OCI-LY3 (cell line): ENCODE data around the gene SECTM1.
A peak's percentile ranks its signal among the peaks of the same experiment; 100 is the strongest.

Experiments
- H2AFZ ChIP-seq: fragments of 200-600, 300-600 bp; shearing (Covaris generic); 2 replicates; pipeline ENCODE4 v1.6.0; 2014; ENCODE audit warnings: antibody characterized with exemption, low read depth, low read length
- H3K27ac ChIP-seq: fragments of 200-600, 300-600 bp; sonication (generic); 2 replicates; pipeline ENCODE4 v1.5.1; 2014; ENCODE audit warnings: mild to moderate bottlenecking, low read length, moderate library complexity, mixed read lengths
- H3K27me3 ChIP-seq: fragments of 200-600, 300-600 bp; sonication (generic); 2 replicates; pipeline ENCODE4 v1.6.1; 2014; ENCODE audit warnings: low read depth, low read length, mixed read lengths
- H3K36me3 ChIP-seq: fragments of 200-600, 300-600 bp; sonication (generic); replicated peaks from 2 replicates; pipeline ENCODE3; 2014; ENCODE audit warnings: low read depth, low read length, mixed read lengths
- H3K4me1 ChIP-seq: fragments of 300-600, 200-600 bp; sonication (generic); 2 replicates; pipeline ENCODE4 v1.6.1; 2014; ENCODE audit warnings: low read length, mixed read lengths
- H3K4me2 ChIP-seq: fragments of 200-600, 300-600 bp; sonication (generic); 2 replicates; pipeline ENCODE4 v1.6.1; 2014; ENCODE audit warnings: low read length, mixed read lengths
- H3K4me3 ChIP-seq: fragments of 300-600, 200-600 bp; sonication (generic); 2 replicates; pipeline ENCODE4 v1.5.1; 2014; ENCODE audit warnings: antibody characterized with exemption, mild to moderate bottlenecking, low read length, moderate library complexity
- H3K79me2 ChIP-seq: fragments of 300-600, 200-600 bp; shearing (Covaris generic); 2 replicates; pipeline ENCODE4 v1.6.1; 2014; ENCODE audit warnings: mild to moderate bottlenecking, low read length, mixed read lengths
- H3K9ac ChIP-seq: fragments of 300-600, 200-600 bp; shearing (Covaris generic); 2 replicates; pipeline ENCODE4 v1.6.0; 2014; ENCODE audit warnings: mild to moderate bottlenecking, low read length, moderate library complexity
- H3K9me3 ChIP-seq: fragments of 200-600, 300-600 bp; shearing (Covaris generic); 2 replicates; pipeline ENCODE4 v1.6.1; 2014; ENCODE audit warnings: low read length, mixed read lengths; ENCODE audit not compliant: insufficient read depth
- H4K20me1 ChIP-seq: fragments of 200-600, 300-600 bp; sonication (generic); 2 replicates; pipeline ENCODE4 v1.6.1; 2016; ENCODE audit warnings: low read length, mixed read lengths; ENCODE audit not compliant: insufficient read depth
- EZH2phosphoT487 ChIP-seq: fragments of 200-600 bp; shearing (Covaris generic); IDR thresholded peaks from 2 replicates; pipeline ENCODE4 v1.6.1; 2018; ENCODE audit warnings: antibody characterized with exemption, mixed run types, low read depth
- TF ChIP-seq, protein P1 (sequence below): fragments of 200-600, 300-600 bp; sonication (generic); IDR thresholded peaks from 2 replicates; pipeline ENCODE4 v1.5.1; 2014; ENCODE audit warnings: antibody characterized with exemption, low read length, low read depth

Gene SECTM1

DNA sequence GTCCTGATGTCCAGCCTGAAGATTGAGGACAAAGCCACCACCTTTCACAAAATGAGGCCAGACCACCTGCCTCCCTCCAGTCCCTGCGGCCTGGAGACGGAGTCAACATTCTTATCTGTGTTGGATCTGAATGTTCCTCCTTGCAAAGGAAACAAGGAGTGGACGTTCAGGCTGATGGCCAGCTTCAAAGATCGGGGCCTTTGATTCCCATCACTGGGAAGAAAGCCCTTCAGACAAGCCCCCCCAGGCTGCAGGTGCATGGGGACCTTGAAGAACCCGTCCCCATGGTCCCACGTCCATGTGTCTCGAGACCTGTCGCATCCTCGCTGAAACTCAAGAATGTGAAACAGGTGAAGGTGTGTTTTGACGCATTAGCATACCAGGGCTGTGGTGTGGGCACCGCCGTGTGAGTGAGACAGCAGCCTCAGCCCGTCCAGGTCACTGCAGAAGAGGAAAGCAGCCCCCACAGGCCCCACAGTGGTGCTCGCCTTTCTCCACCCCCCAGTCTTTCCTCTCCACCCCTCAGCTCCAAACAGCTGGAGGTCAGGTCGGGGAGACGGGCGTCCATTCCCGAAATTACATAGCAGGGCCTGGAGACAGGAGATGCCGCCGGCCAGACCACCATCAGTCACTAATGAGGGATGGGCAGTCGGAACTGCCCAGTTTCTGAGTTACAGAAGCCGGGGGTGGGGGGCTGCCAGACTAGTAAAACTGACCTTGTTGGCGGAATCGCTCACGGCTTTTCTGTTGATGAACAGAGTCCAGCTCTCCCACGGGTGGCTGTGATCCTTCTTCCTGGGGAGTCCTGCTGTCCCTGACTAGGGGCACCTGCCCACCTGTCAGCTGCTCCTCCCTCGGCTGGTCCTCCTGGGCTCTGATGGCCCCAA lies 59.2 kb downstream of the SECTM1 start:
- 0 out of 2 replicates have a peak overlapping the region, but pooled peaks have one; percentile 79 for H2AFZ ChIP-seq

DNA sequence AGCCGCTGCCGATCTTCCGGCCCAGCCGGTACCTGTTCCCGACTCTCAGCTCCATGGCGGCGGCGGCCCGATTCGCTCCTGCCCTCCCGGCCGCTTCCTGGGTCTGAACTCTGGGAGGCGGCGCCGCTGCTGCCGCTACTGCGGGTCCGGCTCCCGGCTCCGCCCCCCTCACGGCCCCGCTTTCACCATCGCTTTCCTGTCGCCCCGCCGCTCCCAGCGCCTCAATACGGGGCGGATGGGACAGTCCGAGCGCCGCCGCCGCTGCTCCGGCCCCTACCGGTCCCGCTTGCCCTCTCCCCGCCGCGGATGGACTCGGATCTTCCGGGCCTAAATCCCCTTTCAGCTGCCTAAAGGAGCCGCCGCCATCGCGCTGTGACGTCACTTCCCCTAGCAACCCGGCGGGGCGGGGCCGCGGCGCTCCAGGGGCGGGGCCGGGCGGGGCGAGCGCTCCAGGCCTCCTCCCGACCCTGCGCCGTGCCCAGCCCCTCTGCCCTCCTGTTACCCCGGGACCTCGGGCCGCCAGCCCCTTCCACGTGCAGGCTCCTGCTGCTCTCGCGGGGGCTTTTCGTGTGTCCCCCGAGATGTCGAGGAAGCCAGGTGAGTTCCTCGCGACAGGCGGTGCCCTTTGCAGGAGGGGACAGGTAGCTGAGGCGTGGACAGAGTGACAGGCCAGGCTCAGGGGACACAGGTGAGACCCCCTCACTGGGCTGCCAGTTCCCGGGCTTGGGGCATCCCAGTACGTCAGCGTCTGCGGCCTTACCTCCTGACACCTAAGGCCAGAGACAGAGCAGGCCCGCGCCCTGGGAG lies 60.0 kb downstream of the SECTM1 start, which contains the start of gene CSNK1D:
CSNK1D (minus strand) TSS at position 374 of the 807 bp plus-strand sequence; CDS start at position 55, 319 bp downstream.
- Histone ChIP-seq H3K4me1 (peaks cover 12% of the 10 kb centered on the region), H3K4me2 (peak within 1 kb of the TSS; percentile 100), H4K20me1 (peaks cover 41% of the 10 kb centered on the region)

More for the DNA sequence above, 59.2 kb downstream of the SECTM1 start:
- H3K4me3 ChIP-seq = peak overlapping the region; percentile 98
- H3K4me2 ChIP-seq = peak overlapping the region; percentile 83
- peaks cover 33% of the 10 kb centered on the region for H4K20me1 ChIP-seq
- TF ChIP-seq EZH2phosphoT487 = no peak
- TF ChIP-seq, protein P1, sequence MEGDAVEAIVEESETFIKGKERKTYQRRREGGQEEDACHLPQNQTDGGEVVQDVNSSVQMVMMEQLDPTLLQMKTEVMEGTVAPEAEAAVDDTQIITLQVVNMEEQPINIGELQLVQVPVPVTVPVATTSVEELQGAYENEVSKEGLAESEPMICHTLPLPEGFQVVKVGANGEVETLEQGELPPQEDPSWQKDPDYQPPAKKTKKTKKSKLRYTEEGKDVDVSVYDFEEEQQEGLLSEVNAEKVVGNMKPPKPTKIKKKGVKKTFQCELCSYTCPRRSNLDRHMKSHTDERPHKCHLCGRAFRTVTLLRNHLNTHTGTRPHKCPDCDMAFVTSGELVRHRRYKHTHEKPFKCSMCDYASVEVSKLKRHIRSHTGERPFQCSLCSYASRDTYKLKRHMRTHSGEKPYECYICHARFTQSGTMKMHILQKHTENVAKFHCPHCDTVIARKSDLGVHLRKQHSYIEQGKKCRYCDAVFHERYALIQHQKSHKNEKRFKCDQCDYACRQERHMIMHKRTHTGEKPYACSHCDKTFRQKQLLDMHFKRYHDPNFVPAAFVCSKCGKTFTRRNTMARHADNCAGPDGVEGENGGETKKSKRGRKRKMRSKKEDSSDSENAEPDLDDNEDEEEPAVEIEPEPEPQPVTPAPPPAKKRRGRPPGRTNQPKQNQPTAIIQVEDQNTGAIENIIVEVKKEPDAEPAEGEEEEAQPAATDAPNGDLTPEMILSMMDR = no peak
- peaks cover 13% of the 10 kb centered on the region; the same call in 1 of the 2 replicates for H3K27me3 ChIP-seq
- no peaks in the 10 kb centered on the region for H3K9me3 ChIP-seq
- peaks cover 23% of the 10 kb centered on the region for H3K36me3 ChIP-seq
- H3K27ac ChIP-seq = no peak overlapping the region
- peaks cover 18% of the 10 kb centered on the region for H3K4me1 ChIP-seq
- peaks cover 40% of the 10 kb centered on the region for H3K79me2 ChIP-seq
- peak overlapping the region; percentile 46 for H3K9ac ChIP-seq

DNA sequence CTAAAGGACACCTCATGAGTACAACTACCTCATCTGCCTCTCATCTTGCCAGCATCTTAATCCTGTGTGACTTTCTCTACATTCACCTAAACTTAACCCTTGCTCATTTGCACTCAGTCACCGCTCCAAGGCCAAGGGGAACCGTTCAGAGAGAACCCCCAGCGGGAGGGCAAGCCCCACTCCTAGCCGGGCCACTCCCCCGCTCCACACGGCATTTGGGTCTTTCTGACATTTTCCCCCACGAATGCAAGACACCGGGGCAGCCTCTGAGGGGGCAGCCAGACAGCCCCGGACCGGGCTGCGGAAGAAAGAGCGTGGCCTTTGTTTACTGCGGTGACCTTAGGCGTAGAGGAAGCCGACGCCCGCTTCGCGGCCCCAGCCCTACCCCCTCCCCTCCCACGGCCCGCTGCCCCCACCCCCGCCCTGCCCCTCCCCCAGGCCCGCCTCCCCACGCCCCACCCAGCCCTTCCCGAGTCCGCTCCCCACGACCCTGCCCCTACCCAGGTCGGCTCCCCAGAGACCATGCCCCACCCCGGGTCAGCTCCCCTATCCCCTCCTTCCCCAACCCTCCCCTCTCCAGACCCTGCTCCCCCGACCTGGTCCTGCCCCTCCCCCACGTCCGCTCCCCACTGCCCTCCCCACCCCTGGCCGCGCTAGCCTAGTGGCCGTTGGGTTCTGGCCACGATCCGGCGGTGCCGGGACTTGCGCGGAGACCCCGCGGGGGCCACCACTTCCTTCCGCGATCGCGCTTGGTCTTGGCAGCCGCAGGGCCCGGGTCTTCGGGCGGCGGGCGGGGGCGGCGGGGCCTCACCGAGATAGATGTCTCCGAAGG lies 60.9 kb downstream of the SECTM1 start:
- H3K4me1 ChIP-seq = peaks cover 12% of the 10 kb centered on the region
- H3K79me2 ChIP-seq = peaks cover 57% of the 10 kb centered on the region
- peak overlapping the region; percentile 98 for H3K4me3 ChIP-seq
- H4K20me1 ChIP-seq = peaks cover 50% of the 10 kb centered on the region
- peak overlapping the region; percentile 100 for H3K4me2 ChIP-seq
- H3K27ac ChIP-seq = peak overlapping the region; percentile 72
- peaks cover 13% of the 10 kb centered on the region; the same call in 1 of the 2 replicates for H3K27me3 ChIP-seq
- H2AFZ ChIP-seq = no peak overlapping the region
- H3K9me3 ChIP-seq = no peaks in the 10 kb centered on the region
- H3K9ac ChIP-seq = peak overlapping the region; percentile 94
- H3K36me3 ChIP-seq = peaks cover 33% of the 10 kb centered on the region
- TF ChIP-seq, protein P1 = no peak
- TF ChIP-seq EZH2phosphoT487 = no peak

More for the DNA sequence above, 60.0 kb downstream of the SECTM1 start, which contains the start of gene CSNK1D:
- H2AFZ ChIP-seq = peak within 1 kb of the TSS; percentile 79
- H3K27me3 ChIP-seq = peaks cover 13% of the 10 kb centered on the region; the same call in 1 of the 2 replicates
- peak within 1 kb of the TSS; percentile 94 for H3K9ac ChIP-seq
- peaks cover 48% of the 10 kb centered on the region for H3K79me2 ChIP-seq
- peak within 1 kb of the TSS; percentile 72 for H3K27ac ChIP-seq
- TF ChIP-seq, protein P1 = no peak
- no peak for TF ChIP-seq EZH2phosphoT487
- peaks cover 28% of the 10 kb centered on the region for H3K36me3 ChIP-seq
- H3K9me3 ChIP-seq = no peaks in the 10 kb centered on the region
- peak within 1 kb of the TSS; percentile 98 for H3K4me3 ChIP-seq
